ENCODE data around the gene TREH.

Gene TREH

DNA sequence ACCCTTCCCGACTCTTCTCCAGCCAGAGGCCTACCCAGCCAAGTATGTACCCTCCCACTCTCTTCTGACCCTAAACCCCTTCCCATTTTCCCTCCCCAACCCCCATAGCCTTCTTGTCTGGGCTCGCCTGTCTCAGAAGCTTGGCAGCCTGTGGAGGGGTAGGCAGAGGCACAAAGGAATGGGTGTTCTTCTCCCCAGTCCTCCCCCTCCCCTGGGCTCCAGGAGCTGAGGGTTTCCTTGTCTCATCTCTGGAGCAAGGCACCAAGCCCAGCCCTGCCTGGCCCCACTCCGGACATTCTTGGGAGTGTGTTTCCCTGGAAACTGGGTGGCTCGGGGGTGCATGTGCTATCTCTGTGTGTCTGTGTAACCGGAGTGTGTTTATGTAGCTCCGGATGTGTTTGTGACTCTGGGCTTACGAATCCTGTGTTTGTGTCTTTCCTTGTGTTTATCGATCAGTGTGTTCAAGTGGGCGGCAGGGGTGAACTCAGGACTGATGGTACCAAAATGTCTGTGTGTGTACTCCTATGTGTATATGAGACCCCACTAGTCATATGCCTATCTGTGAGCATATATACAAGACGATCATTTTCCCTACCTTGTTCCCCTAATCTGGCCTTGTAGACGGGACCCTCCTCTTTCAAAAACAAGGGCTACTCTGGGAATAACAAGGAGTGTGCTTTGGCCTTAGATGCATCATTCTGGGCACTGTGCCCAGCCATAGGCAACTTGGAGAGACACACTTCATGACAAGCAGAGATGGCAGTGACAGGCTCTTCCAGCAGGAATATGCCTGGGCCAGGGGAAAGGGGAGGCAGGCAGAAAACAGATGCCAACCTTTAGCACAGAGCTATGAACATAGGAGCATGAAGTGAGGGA, 61.1 kb downstream of the TREH start:
- no peak for TF ChIP-seq SIN3A (IDR thresholded peaks at IDR 0.05; ENCODE audit: borderline replicate concordance, insufficient read depth, low read length)
- TF ChIP-seq, protein P1, sequence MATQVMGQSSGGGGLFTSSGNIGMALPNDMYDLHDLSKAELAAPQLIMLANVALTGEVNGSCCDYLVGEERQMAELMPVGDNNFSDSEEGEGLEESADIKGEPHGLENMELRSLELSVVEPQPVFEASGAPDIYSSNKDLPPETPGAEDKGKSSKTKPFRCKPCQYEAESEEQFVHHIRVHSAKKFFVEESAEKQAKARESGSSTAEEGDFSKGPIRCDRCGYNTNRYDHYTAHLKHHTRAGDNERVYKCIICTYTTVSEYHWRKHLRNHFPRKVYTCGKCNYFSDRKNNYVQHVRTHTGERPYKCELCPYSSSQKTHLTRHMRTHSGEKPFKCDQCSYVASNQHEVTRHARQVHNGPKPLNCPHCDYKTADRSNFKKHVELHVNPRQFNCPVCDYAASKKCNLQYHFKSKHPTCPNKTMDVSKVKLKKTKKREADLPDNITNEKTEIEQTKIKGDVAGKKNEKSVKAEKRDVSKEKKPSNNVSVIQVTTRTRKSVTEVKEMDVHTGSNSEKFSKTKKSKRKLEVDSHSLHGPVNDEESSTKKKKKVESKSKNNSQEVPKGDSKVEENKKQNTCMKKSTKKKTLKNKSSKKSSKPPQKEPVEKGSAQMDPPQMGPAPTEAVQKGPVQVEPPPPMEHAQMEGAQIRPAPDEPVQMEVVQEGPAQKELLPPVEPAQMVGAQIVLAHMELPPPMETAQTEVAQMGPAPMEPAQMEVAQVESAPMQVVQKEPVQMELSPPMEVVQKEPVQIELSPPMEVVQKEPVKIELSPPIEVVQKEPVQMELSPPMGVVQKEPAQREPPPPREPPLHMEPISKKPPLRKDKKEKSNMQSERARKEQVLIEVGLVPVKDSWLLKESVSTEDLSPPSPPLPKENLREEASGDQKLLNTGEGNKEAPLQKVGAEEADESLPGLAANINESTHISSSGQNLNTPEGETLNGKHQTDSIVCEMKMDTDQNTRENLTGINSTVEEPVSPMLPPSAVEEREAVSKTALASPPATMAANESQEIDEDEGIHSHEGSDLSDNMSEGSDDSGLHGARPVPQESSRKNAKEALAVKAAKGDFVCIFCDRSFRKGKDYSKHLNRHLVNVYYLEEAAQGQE (IDR thresholded peaks at IDR 0.05; ENCODE audit: insufficient read depth in 1 of 2, low read depth in 2 of 2, low read length in 2 of 2): no peak
- TF ChIP-seq FOXP2 (optimal IDR thresholded peaks at IDR 0.05; ENCODE audit: borderline replicate concordance, extremely low read depth, extremely low read length, insufficient read depth): peak; percentile 77
- no peak for TF ChIP-seq TAF1 (IDR thresholded peaks at IDR 0.05; ENCODE audit: borderline replicate concordance, insufficient read depth, low read length)

DNA sequence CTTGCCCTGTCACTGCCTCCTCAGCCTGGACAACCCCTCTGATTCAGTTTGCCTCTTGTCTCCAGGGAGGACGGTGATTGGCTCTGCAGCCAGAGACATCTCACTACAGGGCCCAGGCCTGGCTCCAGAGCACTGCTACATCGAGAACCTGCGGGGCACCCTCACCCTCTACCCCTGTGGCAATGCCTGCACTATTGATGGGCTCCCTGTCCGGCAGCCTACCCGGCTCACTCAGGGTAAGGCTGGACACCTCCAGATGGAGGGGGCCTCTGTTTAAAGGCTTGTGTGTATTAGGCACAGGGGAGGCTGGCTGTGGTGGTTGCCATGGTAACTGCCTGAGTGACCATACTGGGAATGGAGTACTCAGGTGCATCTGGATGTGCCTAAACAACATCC, 63.5 kb downstream of the TREH start:
- no peak for TF ChIP-seq FOXP2 (optimal IDR thresholded peaks at IDR 0.05; ENCODE audit: borderline replicate concordance, extremely low read depth, extremely low read length, insufficient read depth)
- no peak for TF ChIP-seq SIN3A (IDR thresholded peaks at IDR 0.05; ENCODE audit: borderline replicate concordance, insufficient read depth, low read length)
- TF ChIP-seq POLR2AphosphoS5 (IDR thresholded peaks at IDR 0.05; ENCODE audit: low read depth, low read length): no peak
- TF ChIP-seq, protein P1 (IDR thresholded peaks at IDR 0.05; ENCODE audit: insufficient read depth in 1 of 2, low read depth in 2 of 2, low read length in 2 of 2): no peak
- no peak for TF ChIP-seq TAF1 (IDR thresholded peaks at IDR 0.05; ENCODE audit: borderline replicate concordance, insufficient read depth, low read length)

DNA sequence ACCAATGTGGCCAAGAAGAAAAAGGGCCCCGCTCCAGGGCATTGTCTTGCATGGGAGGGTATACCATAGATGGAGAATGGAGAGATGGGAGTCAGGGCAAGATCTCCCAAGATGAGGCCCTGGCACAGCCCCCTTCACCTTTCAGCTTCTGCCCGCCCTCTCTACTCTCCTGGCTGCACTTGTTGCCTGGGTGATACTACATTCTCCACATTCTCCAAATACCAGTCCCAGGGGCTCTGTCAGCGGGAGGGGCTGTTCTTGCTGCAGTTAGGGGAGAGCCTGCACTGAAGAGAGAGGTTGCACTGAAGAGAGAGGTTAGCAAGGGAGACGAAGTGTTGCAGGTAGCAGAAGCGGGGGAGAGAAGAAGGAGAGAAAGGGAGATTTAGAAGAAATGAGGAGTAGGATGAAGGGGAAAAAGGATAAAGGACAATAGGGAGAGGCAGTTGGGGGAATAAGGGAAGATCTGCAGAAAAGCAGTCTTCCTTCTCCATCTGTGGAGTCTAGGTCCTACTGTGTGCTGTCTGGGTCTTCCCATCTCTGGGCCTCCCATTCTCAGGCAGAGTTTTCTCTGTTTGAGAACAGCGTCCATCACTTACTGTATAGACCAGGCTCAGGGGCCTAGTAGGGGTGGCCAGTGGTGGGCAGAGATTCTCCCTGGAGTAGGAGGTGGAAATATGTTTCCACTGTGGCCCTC, 64.0 kb downstream of the TREH start:
- TF ChIP-seq TAF1 (IDR thresholded peaks at IDR 0.05; ENCODE audit: borderline replicate concordance, insufficient read depth, low read length): no peak
- TF ChIP-seq, protein P1 (IDR thresholded peaks at IDR 0.05; ENCODE audit: insufficient read depth in 1 of 2, low read depth in 2 of 2, low read length in 2 of 2): no peak
- no peak for TF ChIP-seq FOXP2 (optimal IDR thresholded peaks at IDR 0.05; ENCODE audit: borderline replicate concordance, extremely low read depth, extremely low read length, insufficient read depth)
- no peak for TF ChIP-seq SIN3A (IDR thresholded peaks at IDR 0.05; ENCODE audit: borderline replicate concordance, insufficient read depth, low read length)
- no peak for TF ChIP-seq POLR2AphosphoS5 (IDR thresholded peaks at IDR 0.05; ENCODE audit: low read depth, low read length)

DNA sequence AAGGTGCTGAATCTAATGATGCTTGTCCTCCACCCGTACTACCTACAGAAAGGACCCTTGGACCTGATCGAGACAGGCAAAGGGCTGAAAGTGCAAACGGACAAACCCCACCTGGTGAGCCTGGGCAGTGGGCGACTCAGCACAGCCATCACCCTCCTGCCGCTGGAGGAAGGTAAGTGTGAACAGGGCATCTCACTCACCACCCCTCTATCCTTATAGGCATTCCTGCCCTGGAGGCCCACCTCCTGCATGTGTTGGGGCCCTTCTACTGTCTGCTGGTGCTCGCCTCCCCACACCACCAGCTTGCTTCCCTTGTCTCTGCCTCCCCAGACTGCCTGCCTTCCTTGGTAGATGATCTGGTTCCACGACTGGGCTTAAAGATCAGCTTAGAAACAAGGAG, 64.9 kb downstream of the TREH start:
- TF ChIP-seq POLR2AphosphoS5 (IDR thresholded peaks at IDR 0.05; ENCODE audit: low read depth, low read length) (no peak), FOXP2 (optimal IDR thresholded peaks at IDR 0.05; ENCODE audit: borderline replicate concordance, extremely low read depth, extremely low read length, insufficient read depth) (no peak), TAF1 (IDR thresholded peaks at IDR 0.05; ENCODE audit: borderline replicate concordance, insufficient read depth, low read length) (no peak), SIN3A (IDR thresholded peaks at IDR 0.05; ENCODE audit: borderline replicate concordance, insufficient read depth, low read length) (no peak)
- TF ChIP-seq, protein P1 (IDR thresholded peaks at IDR 0.05; ENCODE audit: insufficient read depth in 1 of 2, low read depth in 2 of 2, low read length in 2 of 2): no peak
